Glutamatergic neuron (in vitro differentiated cells): Measurements from ENCODE around the gene RAB10. TPM values are rescaled to one million over a fixed set of nuclear protein-coding genes. Genes with fewer than 3 reads are reported as not detected.

Experiments used
- DNase-seq: peaks from one replicate; pipeline ENCODE4 v3.0.0; 2022
- H3K27ac Mint-ChIP-seq: one replicate; pipeline ENCODE4 v1.8.0; 2020; ENCODE audit warnings: mild to moderate bottlenecking, mixed read lengths, inconsistent platforms; ENCODE audit not compliant: unreplicated experiment
- H3K27me3 Mint-ChIP-seq: one replicate; pipeline ENCODE4 v1.8.0; 2020; ENCODE audit warnings: mild to moderate bottlenecking, moderate library complexity, mixed read lengths, inconsistent platforms; ENCODE audit not compliant: unreplicated experiment
- H3K36me3 Mint-ChIP-seq: one replicate; pipeline ENCODE4 v1.8.0; 2020; ENCODE audit warnings: mild to moderate bottlenecking, mixed read lengths, inconsistent platforms; ENCODE audit not compliant: unreplicated experiment
- H3K4me1 Mint-ChIP-seq: one replicate; pipeline ENCODE4 v1.8.0; 2020; ENCODE audit warnings: mild to moderate bottlenecking, low read depth, mixed read lengths, inconsistent platforms; ENCODE audit not compliant: unreplicated experiment
- H3K4me3 Mint-ChIP-seq: one replicate; pipeline ENCODE4 v1.8.0; 2020; ENCODE audit warnings: mild to moderate bottlenecking, mixed read lengths, inconsistent platforms; ENCODE audit not compliant: unreplicated experiment
- H3K9me3 Mint-ChIP-seq: one replicate; pipeline ENCODE4 v1.8.0; 2020; ENCODE audit warnings: mild to moderate bottlenecking, moderate library complexity, mixed read lengths, inconsistent platforms; ENCODE audit not compliant: unreplicated experiment
- CTCF ChIP-seq: fragments of 200-600 bp; sonication (generic); IDR thresholded peaks from one replicate; pipeline ENCODE4 v1.5.0; 2021; ENCODE audit not compliant: partially characterized antibody, unreplicated experiment
- total RNA-seq: library from RNA; stranded (reverse); fragmentation: NEBNext Ultra II Directional; extraction: Animal tissue kit (Norgen Biotek cat#: 25700); gene quantifications from one replicate; pipeline ENCODE4 v1.2.1, GENCODE V29; 2021; ENCODE audit not compliant: unreplicated experiment

RAB10 gene
- total RNA-seq, 1 donor from 2014 or later: 168 TPM

- H3K4me1 Mint-ChIP-seq: peaks cover 11% of the 10 kb centered on the region
- TF ChIP-seq CTCF: no peak
- H3K27me3 Mint-ChIP-seq: no peaks in the 10 kb centered on the region
- H3K36me3 Mint-ChIP-seq: no peaks in the 10 kb centered on the region
- H3K9me3 Mint-ChIP-seq: peaks cover 2% of the 10 kb centered on the region
- peak overlapping the region; percentile 7 for H3K27ac Mint-ChIP-seq
- no peak for DNase-seq
- no peak overlapping the region for H3K4me3 Mint-ChIP-seq
Observed at GRCh38 chr2:26068602-26069298, 34.9 kb downstream of the RAB10 start.

- Mint-ChIP-seq H3K4me3 (no peak overlapping the region), H3K9me3 (peaks cover 2% of the 10 kb centered on the region), H3K4me1 (peaks cover 15% of the 10 kb centered on the region), H3K27me3 (no peaks in the 10 kb centered on the region), H3K36me3 (no peaks in the 10 kb centered on the region), H3K27ac (no peak overlapping the region)
- DNase-seq: no peak
- no peak for TF ChIP-seq CTCF
Observed at GRCh38 chr2:26070730-26071129, 36.8 kb downstream of the RAB10 start.

GRCh38 chr2:26072925-26073768 lies 39.3 kb downstream of the RAB10 start:
- no peak for DNase-seq
- peak overlapping the region; percentile 36 for H3K27ac Mint-ChIP-seq
- no peaks in the 10 kb centered on the region for H3K27me3 Mint-ChIP-seq
- H3K36me3 Mint-ChIP-seq: no peaks in the 10 kb centered on the region
- H3K4me1 Mint-ChIP-seq: peaks cover 10% of the 10 kb centered on the region
- no peak for TF ChIP-seq CTCF
- H3K9me3 Mint-ChIP-seq: peaks cover 2% of the 10 kb centered on the region
- no peak overlapping the region for H3K4me3 Mint-ChIP-seq

GRCh38 chr2:26073830-26074229 lies 39.9 kb downstream of the RAB10 start:
- Mint-ChIP-seq H3K4me3 (no peak overlapping the region), H3K4me1 (peaks cover 7% of the 10 kb centered on the region), H3K27me3 (no peaks in the 10 kb centered on the region), H3K9me3 (peaks cover 1% of the 10 kb centered on the region), H3K27ac (no peak overlapping the region), H3K36me3 (no peaks in the 10 kb centered on the region)
- no peak for DNase-seq
- TF ChIP-seq CTCF: no peak

GRCh38 chr2:26074676-26075075 lies 40.8 kb downstream of the RAB10 start:
- H3K27me3 Mint-ChIP-seq: peaks cover 4% of the 10 kb centered on the region
- DNase-seq: no peak
- H3K27ac Mint-ChIP-seq: no peak overlapping the region
- H3K36me3 Mint-ChIP-seq: no peaks in the 10 kb centered on the region
- H3K4me1 Mint-ChIP-seq: peaks cover 7% of the 10 kb centered on the region
- peaks cover 1% of the 10 kb centered on the region for H3K9me3 Mint-ChIP-seq
- no peak for TF ChIP-seq CTCF
- H3K4me3 Mint-ChIP-seq: no peak overlapping the region
